CD4-positive, alpha-beta T cell treated with Interleukin-15 for 1 hour (primary cell): ENCODE measurements around the gene MEX3A.
"Not testable (repeated sequence)": the region's sequence is repeated elsewhere in the genome, so short reads cannot be mapped to it uniquely, and the experiment has no call there.

ENCODE experiments used
- DNase-seq: peaks from one replicate; pipeline ENCODE4 v3.0.0-alpha.2; 2020

MEX3A gene

DNA sequence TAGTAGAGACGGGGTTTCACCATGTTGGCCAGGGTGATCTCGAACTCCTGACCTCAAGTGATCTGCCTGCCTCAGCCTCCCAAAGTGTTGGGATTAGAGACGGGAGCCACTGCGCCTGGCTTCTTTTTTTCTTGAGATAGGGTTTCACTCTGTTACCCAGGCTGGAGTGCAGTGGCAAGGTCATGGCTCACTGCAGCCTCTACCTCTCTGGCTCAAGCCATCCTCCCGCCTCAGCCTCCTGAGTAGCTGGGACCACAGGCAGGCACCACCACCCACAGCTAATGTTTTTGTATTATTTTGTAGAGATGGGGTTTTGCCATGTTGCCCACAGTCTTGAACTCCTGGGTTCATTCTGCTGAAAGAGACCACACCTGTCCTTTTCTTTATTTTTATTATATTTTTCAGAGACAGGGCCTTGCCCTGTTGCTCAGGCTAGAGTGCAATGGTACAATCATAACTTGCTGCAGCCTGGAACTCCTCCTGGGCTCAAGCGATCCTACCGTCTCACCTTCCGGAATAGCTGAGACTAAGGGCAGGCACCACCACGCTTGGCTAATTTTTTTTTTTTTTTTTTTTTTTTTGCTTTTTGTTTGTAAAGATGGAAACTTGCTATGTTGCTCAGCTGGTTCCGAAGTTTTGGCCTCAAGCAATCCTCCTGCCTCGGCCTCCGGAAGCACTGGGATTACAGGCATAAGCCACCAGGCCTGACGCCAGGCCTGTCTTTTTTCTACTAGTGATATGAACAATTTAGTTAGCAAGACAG, 35.3 kb upstream of the MEX3A start:
- DNase-seq: no peak

DNA sequence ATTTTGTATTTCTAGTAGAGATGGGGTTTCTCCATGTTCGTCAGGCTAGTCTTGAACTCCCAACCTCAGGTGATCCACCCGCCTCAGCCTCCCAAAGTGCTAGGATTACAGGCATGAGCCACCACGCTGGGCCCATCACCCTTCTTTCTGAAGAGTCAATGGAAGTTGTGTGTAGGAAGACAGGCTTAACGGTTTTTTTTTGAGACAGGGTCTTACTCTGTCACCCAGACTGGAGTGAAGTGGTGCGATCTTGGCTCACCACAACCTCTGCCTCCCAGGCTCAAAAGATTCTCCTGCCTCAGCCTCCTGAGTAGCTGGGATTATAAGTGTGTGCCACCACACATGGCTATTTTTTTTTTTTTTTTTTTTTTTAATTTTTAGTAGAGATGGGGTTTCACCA, 34.5 kb upstream of the MEX3A start:
- DNase-seq: not testable (repeated sequence)

DNA sequence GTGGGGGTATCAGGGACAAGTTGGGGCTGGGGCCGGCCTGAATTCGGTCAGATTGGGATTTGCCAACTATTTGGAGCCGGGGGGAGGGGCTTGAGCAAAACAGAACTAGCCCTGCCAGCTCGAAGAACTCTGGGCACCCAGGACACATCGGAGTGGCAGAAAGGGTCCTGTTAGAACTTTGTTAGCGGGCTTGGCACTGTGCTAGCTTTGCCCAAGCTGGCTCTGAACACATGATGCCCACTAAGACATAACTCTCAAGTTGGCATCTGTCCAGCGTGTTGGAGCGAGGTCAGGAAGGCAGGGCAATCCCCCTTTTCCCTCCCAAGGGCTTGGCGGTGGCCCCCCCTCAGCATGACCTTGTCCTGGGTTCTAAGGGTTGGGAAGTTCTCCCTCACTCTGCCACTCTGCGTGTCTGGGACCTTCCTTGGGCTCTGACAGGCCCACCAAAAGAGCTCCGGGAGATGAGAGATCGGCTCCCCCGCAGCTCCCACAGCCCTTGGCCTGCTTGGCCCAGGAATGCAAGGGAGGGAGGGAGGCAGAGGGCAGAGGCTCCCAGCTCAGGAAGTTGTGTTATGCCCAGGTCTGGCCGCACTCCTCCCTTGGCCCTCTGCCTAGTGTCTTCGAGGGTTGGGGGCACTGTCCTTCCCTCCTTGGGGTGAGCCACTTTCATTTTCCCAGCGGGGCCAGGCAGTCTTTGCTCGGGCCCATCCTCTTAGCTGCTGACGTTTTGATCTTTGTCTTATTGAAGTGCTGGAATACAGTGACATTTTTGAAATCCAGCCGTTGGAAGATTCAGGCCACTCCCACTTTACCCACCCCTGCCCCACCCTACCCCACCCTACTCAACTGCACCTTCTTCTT, 33.5 kb upstream of the MEX3A start:
- DNase-seq: no peak

- DNase-seq: no peak
Measured at GRCh38 chr1:156114919-156115513, 32.8 kb upstream of the MEX3A start.

DNA sequence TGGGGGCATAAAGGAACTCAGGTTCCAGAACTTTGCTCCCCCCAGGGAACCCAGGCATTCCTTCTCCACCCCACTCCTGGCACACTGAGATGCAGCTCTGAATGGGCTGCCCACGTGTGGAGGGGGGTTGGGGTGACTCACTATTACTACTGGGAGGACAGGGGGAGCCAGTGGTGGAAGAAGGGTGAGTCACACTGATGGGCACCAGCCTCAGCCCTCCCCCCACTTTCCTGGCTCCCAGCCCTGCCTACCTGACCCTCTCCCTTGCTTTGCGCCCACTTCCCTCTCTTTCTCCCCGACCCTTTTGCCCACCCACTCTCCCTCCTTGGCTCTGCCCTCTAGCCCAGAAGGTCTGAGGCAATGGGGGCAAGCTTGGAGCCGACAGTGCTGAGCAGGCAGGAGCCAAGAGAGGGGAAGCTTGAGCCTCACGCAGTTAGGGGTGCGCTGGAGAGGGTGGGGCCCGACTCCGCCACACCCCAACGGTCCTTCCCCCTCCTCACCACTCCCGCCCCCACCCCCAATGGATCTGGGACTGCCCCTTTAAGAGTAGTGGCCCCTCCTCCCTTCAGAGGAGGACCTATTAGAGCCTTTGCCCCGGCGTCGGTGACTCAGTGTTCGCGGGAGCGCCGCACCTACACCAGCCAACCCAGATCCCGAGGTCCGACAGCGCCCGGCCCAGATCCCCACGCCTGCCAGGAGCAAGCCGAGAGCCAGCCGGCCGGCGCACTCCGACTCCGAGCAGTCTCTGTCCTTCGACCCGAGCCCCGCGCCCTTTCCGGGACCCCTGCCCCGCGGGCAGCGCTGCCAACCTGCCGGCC, 32.0 kb upstream of the MEX3A start, which contains the start of gene LMNA:
LMNA (plus strand) TSS at position 611 of the 818 bp plus-strand sequence. CDS start 208 bp downstream, outside the sequence.
- DNase-seq: peak; percentile 86

DNA sequence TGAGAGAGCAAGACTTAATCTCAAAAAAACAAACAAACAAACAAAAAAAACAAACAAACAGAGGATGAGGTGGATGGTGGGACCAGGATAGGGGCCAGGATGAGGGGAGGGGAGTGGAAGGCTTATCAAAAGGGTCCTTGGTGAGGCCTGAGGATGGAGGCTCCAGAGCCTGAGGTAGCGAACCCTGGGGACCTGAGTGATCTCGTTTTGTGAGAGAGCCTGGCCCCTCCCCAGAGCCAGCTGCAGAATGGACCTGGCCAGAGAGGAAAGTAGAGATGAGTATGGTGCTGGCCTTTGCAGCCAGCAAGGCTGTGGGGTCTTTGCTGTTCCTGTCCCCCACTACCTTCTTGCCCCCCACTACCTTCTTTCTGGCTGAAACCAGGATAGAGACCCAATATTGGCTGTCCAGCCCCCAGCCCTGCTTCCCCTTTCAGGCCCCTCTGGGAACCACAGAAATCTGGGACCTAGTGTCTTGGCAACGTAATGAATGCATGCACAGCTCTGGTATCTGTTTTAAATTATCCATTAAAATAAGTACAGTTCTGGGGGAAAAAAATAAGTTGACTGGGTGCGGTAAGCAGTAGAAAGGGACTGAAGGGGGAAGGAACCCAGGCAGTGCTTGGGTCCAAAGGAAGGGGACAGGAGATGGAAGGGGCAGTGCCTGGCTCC, 31.2 kb upstream of the MEX3A start:
- no peak for DNase-seq

DNA sequence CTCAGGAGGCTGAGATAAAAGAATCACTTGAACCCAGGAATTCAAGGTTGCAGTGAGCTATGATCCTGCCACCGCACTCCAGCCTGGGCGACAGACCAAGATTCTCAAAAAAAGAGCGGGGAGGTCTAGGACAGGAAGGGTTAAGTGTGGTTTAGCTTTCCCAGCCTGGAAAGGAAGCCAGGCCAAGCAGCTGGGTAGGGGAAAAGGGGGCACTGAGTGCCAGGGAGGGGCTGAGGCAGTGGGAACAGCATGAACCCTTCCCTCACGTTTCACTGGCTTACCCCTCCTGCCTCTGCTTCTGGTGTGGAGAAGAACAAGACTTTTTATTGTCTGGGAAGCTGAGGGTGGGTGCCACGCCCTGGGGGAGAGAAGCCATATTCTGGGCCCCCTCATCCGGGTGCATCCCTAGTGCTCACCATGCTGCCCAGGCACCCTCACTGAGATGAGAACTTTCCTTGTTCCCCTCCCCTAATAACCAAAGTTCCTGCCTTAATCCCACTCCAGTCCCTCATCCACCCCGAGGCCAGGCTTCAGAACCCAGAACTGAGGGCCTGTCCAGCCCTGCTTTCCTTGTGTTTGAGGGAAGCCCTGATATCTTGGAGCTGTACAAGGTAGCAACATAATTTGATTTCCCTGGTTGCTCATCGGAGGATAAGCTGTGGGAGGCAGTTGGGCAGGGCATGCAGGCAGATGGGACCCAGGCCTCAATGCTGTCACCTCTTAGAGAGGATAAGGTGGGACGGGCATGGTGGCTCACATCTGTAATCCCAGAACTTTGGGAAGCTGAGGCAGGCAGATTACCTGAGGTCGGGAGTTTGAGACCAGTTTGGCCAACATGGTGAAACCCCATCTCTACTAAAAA, 30.2 kb upstream of the MEX3A start:
- no peak for DNase-seq

GRCh38 chr1:156111355-156111962, 29.2 kb upstream of the MEX3A start:
- no peak for DNase-seq

GRCh38 chr1:156110252-156110651, 28.0 kb upstream of the MEX3A start:
- no peak for DNase-seq

DNA sequence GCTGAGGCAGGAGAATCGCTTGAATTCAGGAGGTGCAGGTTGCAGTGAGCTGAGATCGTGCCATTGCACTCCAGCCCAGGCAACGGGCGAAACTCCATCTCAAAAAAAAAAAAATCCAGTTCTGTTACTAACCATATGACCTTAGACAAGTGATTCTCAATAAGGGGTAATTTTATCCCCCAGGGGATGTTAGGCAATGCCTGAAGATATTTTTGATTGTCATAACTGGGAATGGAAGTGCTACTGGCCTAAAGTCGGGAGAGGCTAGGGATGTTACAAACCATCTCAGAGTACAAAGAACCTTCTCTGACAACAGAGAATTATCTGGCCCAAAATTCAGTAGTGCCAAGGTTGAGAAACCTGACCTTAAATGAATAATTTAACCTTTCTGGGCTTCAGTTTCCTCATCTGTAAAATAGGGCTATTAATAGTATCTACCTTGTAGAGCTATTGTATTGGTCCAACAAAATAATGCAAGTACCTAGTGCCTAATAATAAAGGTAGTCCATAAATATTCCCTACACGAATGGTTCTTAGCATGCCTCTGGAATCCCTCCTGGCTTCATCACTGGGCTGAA, 26.5 kb upstream of the MEX3A start:
- no peak for DNase-seq

- no peak for DNase-seq
Measured at GRCh38 chr1:156108057-156108456, 25.8 kb upstream of the MEX3A start.

DNA sequence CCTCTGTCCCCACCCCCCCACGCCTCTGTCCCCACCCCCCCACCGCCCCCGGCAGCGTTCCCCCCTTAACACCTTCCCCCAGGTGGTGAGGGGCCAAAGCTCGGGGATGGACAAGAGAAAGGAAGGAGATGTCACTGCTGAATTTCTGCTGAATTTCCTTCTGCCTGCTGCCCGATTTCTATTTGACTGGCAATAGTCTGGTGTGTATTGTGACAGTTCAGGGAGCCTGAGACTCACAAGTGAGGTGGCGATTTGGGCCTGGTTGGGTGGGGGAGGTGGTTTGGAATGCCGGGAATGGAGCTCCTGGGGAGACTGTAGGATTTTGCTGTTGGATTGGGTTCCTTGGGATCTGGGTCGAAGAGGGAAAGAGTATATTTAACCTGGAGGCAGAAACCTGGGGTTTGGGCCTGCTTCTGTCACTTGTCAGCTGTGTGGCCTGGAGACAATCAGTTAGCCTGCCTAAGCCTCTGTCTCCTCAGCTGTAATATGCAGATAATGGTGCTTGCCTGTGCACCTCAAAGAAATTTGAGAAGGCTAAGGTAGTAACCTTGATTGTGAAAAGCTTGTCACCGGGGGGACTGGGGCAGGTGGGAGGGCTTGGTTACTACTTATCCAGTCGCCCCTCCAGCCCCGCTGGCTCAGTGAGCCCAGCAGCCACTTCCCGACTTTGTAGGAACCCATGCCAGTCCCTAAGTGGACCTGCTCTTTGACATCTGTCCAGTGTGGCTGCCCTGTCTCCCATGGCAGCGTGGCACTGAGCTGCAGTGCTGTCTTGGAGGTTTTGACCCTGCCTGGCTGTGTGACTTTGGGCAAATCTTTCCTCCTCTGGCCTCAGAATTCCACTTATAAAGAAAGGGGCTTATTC, 24.6 kb upstream of the MEX3A start:
- no peak for DNase-seq

GRCh38 chr1:156104861-156105832, 22.9 kb upstream of the MEX3A start:
- DNase-seq: no peak

GRCh38 chr1:156104065-156104810, 22.0 kb upstream of the MEX3A start:
- DNase-seq: peak; percentile 90

GRCh38 chr1:156103521-156103947, 21.3 kb upstream of the MEX3A start:
- peak; percentile 30 for DNase-seq

- no peak for DNase-seq
Measured at GRCh38 chr1:156102633-156103511, 20.6 kb upstream of the MEX3A start.
